ENCODE results near the gene CPOX.

- TF ChIP-seq CHD2 (IDR thresholded peaks at IDR 0.05; ENCODE audit: borderline replicate concordance, low read depth, low read length) = no peak
- TF ChIP-seq CTCF (IDR thresholded peaks at IDR 0.05 in 2 of 3, conservative IDR thresholded peaks at IDR 0.05 in 1 of 3; ENCODE audit: control insufficient read depth in 2 of 3, extremely low read depth in 1 of 3, insufficient read depth in 1 of 3, low read depth in 3 of 3, low read length in 3 of 3) = no peak
Measured at GRCh38 chr3:98580401-98581386, 12.7 kb downstream of the CPOX start.

Data from GM12878 (cell line).